ENCODE results near the gene BIRC2. TPM values are rescaled to one million over a fixed set of nuclear protein-coding genes. Genes with fewer than 3 reads are reported as not detected.

BIRC2 gene
- total RNA-seq, 1 experiment from 2014 or later, result 76.8 TPM

- ATAC-seq (no peak), DNase-seq (ENCODE audit: low read depth, low spot score) (no peak)
- Histone ChIP-seq H3K9me3 (ENCODE audit: control insufficient read depth, insufficient read depth, low read depth, low read length) (no peaks in the 10 kb centered on the region), H3K4me3 (ENCODE audit: low read depth in 2 of 2, low read length in 2 of 2) (no peak overlapping the region), H3K27me3 (ENCODE audit: control insufficient read depth, insufficient read depth, low read length) (no peaks in the 10 kb centered on the region), H3K27ac (ENCODE audit: low read length) (no peak overlapping the region), H3K4me1 (ENCODE audit: control insufficient read depth, insufficient read depth, low read length) (peaks cover 4% of the 10 kb centered on the region; the same call in 1 of the 2 replicates), H3K36me3 (ENCODE audit: control insufficient read depth, insufficient read depth, low read length) (peaks cover 48% of the 10 kb centered on the region)
- in situ Hi-C loops (cut with HindIII; ENCODE audit: low pct_unique_long_range_greater_than_20kb, low sequenced_read_pairs) (no loop called here), intact Hi-C loops (cut with micrococcal nuclease; ENCODE audit: unreplicated experiment) (no loop called here)
- TF ChIP-seq SIN3A (IDR thresholded peaks at IDR 0.05; ENCODE audit: borderline replicate concordance, insufficient read depth, low read depth, low read length) (no peak), POLR2AphosphoS5 (IDR thresholded peaks at IDR 0.05; ENCODE audit: low read depth, low read length) (no peak), TCF7L2 (IDR thresholded peaks at IDR 0.05; ENCODE audit: low read depth, low read length) (no peak), REST (IDR thresholded peaks at IDR 0.05; ENCODE audit: insufficient read depth in 1 of 2, low read depth in 2 of 2, low read length in 1 of 2) (no peak), CTCF (IDR thresholded peaks at IDR 0.05) (no peak)
- no TSS peak for BruUV-seq (replicated peaks)
- CTCF ChIA-PET, result no interaction called here
- POLR2A ChIA-PET, result interaction anchor here (0.5 kb wide), 1 partner anchor 10 kb away, joined by 10 read pairs; no protein-coding TSS in a partner anchor
Observed at GRCh38 chr11:102384419-102385079, 37.5 kb downstream of the BIRC2 start.

GRCh38 chr11:102385085-102386007 lies 38.3 kb downstream of the BIRC2 start:
- H3K27me3 ChIP-seq (ENCODE audit: control insufficient read depth, insufficient read depth, low read length), result no peaks in the 10 kb centered on the region
- no peaks in the 10 kb centered on the region for H3K9me3 ChIP-seq (ENCODE audit: control insufficient read depth, insufficient read depth, low read depth, low read length)
- no peak for TF ChIP-seq SIN3A (IDR thresholded peaks at IDR 0.05; ENCODE audit: borderline replicate concordance, insufficient read depth, low read depth, low read length)
- no peak for TF ChIP-seq CTCF (IDR thresholded peaks at IDR 0.05)
- TF ChIP-seq REST (IDR thresholded peaks at IDR 0.05; ENCODE audit: insufficient read depth in 1 of 2, low read depth in 2 of 2, low read length in 1 of 2), result no peak
- TF ChIP-seq TCF7L2 (IDR thresholded peaks at IDR 0.05; ENCODE audit: low read depth, low read length), result no peak
- no peak for TF ChIP-seq POLR2AphosphoS5 (IDR thresholded peaks at IDR 0.05; ENCODE audit: low read depth, low read length)
- H3K36me3 ChIP-seq (ENCODE audit: control insufficient read depth, insufficient read depth, low read length), result peaks cover 42% of the 10 kb centered on the region
- no TSS peak for BruUV-seq (replicated peaks)
- no peak overlapping the region for H3K27ac ChIP-seq (ENCODE audit: low read length)
- ChIA-PET POLR2A (no interaction called here), CTCF (no interaction called here)
- intact Hi-C loops (cut with micrococcal nuclease; ENCODE audit: unreplicated experiment), result no loop called here
- ATAC-seq, result no peak
- peaks cover 5% of the 10 kb centered on the region; the same call in 1 of the 2 replicates for H3K4me1 ChIP-seq (ENCODE audit: control insufficient read depth, insufficient read depth, low read length)
- no peak for DNase-seq (ENCODE audit: low read depth, low spot score)
- in situ Hi-C loops (cut with HindIII; ENCODE audit: low pct_unique_long_range_greater_than_20kb, low sequenced_read_pairs), result no loop called here
- H3K4me3 ChIP-seq (ENCODE audit: low read depth in 2 of 2, low read length in 2 of 2), result no peak overlapping the region
